Activated CD4-positive, alpha-beta T cell treated with anti-CD3 and anti-CD28 coated beads for 36 hours (primary cell): ENCODE measurements around the gene FBXO33. TPM values are rescaled to one million over a fixed set of nuclear protein-coding genes. Genes with fewer than 3 reads are reported as not detected.

ENCODE experiments used
- ATAC-seq: fragments of 200-7000 bp; cut with Tn5 transposase; one replicate; pipeline ENCODE4 v1.10.0; 2021; ENCODE audit warnings: mild to moderate bottlenecking, moderate library complexity
- CTCF ChIA-PET: fragments of 350-600 bp; sonication (Branson Sonifier 250); formaldehyde crosslinking; loops from one replicate; lab custom pipeline; 2021; ENCODE audit warnings: antibody characterized with exemption; lab: Charles Lee
- POLR2A ChIA-PET: fragments of 350-600 bp; sonication (Branson Sonifier 250); formaldehyde crosslinking; loops from one replicate; lab custom pipeline; 2021; ENCODE audit warnings: antibody characterized with exemption, inconsistent platforms; lab: Charles Lee
- DNase-seq: peaks from one replicate; pipeline ENCODE4 v3.0.0-alpha.2; 2020
- H3K27ac Mint-ChIP-seq: one replicate; pipeline ENCODE4 v1.8.0; 2021; ENCODE audit warnings: mixed read lengths
- H3K27me3 Mint-ChIP-seq: one replicate; pipeline ENCODE4 v1.8.0; 2021; ENCODE audit warnings: mixed read lengths
- H3K36me3 Mint-ChIP-seq: one replicate; pipeline ENCODE4 v1.8.0; 2021; ENCODE audit warnings: low read depth, mixed read lengths
- H3K4me1 Mint-ChIP-seq: one replicate; pipeline ENCODE4 v1.8.0; 2021; ENCODE audit warnings: mixed read lengths
- H3K4me3 Mint-ChIP-seq: one replicate; pipeline ENCODE4 v1.8.0; 2021; ENCODE audit warnings: mild to moderate bottlenecking, moderate library complexity, mixed read lengths
- H3K9me3 Mint-ChIP-seq: one replicate; pipeline ENCODE4 v1.8.0; 2021; ENCODE audit warnings: low read depth, mixed read lengths
- intact Hi-C, 2 experiments: fragments of 100-400 bp; cut with DNase I in 1 of 2; cut with micrococcal nuclease in 1 of 2; formaldehyde crosslinking; loops; one replicate each; pipeline versions ENCODE4 v1.14.2 to v1.15.1; 2022 to 2024; cut with DNase I, micrococcal nuclease
- total RNA-seq, 2 experiments: library from RNA; stranded (reverse); gene quantifications; one replicate each; pipeline ENCODE4 v1.2.3, GENCODE V29; 2021

The FBXO33 gene
- total RNA-seq, 2 experiments from 2014 or later: 12.5 to 14.0 TPM

- peak overlapping the region; percentile 17 for H3K27ac Mint-ChIP-seq
- CTCF ChIA-PET: interaction anchor here (2.3 kb wide), 1 partner anchor 12 kb away, joined by 14 read pairs; no protein-coding TSS in a partner anchor
- H3K4me1 Mint-ChIP-seq: peaks cover 48% of the 10 kb centered on the region
- H3K36me3 Mint-ChIP-seq: no peaks in the 10 kb centered on the region
- intact Hi-C loops: loop anchor here in 1 of 2 experiments (2.0 kb wide), 1 partner anchor 14 kb away; the partner anchor contains the start of gene FBXO33
- no peak overlapping the region for H3K4me3 Mint-ChIP-seq
- ATAC-seq (peak; percentile 31), DNase-seq (no peak)
- no peaks in the 10 kb centered on the region for H3K9me3 Mint-ChIP-seq
- no peaks in the 10 kb centered on the region for H3K27me3 Mint-ChIP-seq
- POLR2A ChIA-PET: no interaction called here
These were observed 15.0 kb upstream of the FBXO33 start for GRCh38 chr14:39447175-39447661.

- H3K36me3 Mint-ChIP-seq: peaks cover 3% of the 10 kb centered on the region
- H3K27me3 Mint-ChIP-seq: no peaks in the 10 kb centered on the region
- peak overlapping the region; percentile 52 for H3K27ac Mint-ChIP-seq
- H3K4me1 Mint-ChIP-seq: peaks cover 39% of the 10 kb centered on the region
- ATAC-seq (peak; percentile 34), DNase-seq (no peak)
- intact Hi-C loops: loop anchor here in 1 of 2 experiments (2.0 kb wide), 1 partner anchor 13 kb away; the partner anchor contains the start of gene FBXO33
- no peak overlapping the region for H3K4me3 Mint-ChIP-seq
- no peaks in the 10 kb centered on the region for H3K9me3 Mint-ChIP-seq
- POLR2A ChIA-PET: no interaction called here
- CTCF ChIA-PET: interaction anchor here (0.7 to 1.7 kb wide), 2 partner anchors 12 to 356 kb away, joined by 3 to 9 read pairs; no protein-coding TSS in a partner anchor
These were observed 14.0 kb upstream of the FBXO33 start for GRCh38 chr14:39446131-39446744.

- Mint-ChIP-seq H3K4me1 (peaks cover 16% of the 10 kb centered on the region), H3K27ac (no peak overlapping the region), H3K9me3 (no peaks in the 10 kb centered on the region), H3K4me3 (no peak overlapping the region), H3K27me3 (no peaks in the 10 kb centered on the region), H3K36me3 (peaks cover 3% of the 10 kb centered on the region)
- no peak for ATAC-seq
- POLR2A ChIA-PET: interaction anchor here (0.5 to 1.2 kb wide), 2 partner anchors 11 to 221 kb away, joined by 3 to 4 read pairs; no protein-coding TSS in a partner anchor
- intact Hi-C loops: no loop called here
- DNase-seq: no peak
- CTCF ChIA-PET: interaction anchor here (1.5 kb wide), 1 partner anchor 7 kb away, joined by 3 read pairs; no protein-coding TSS in a partner anchor
These were observed 10.1 kb upstream of the FBXO33 start for GRCh38 chr14:39442293-39442692.

GRCh38 chr14:39441805-39442204, 9.6 kb upstream of the FBXO33 start:
- no peaks in the 10 kb centered on the region for H3K27me3 Mint-ChIP-seq
- H3K4me3 Mint-ChIP-seq: no peak overlapping the region
- peaks cover 12% of the 10 kb centered on the region for H3K4me1 Mint-ChIP-seq
- ATAC-seq (no peak), DNase-seq (no peak)
- ChIA-PET POLR2A (interaction anchor here (0.5 to 1.2 kb wide), 2 partner anchors 10 to 220 kb away, joined by 3 to 4 read pairs; no protein-coding TSS in a partner anchor), CTCF (no interaction called here)
- no peaks in the 10 kb centered on the region for H3K9me3 Mint-ChIP-seq
- no peak overlapping the region for H3K27ac Mint-ChIP-seq
- intact Hi-C loops: no loop called here
- peaks cover 3% of the 10 kb centered on the region for H3K36me3 Mint-ChIP-seq

- Mint-ChIP-seq H3K36me3 (peaks cover 3% of the 10 kb centered on the region), H3K9me3 (no peaks in the 10 kb centered on the region), H3K27me3 (no peaks in the 10 kb centered on the region), H3K4me3 (no peak overlapping the region), H3K4me1 (peaks cover 4% of the 10 kb centered on the region), H3K27ac (no peak overlapping the region)
- ATAC-seq (no peak), DNase-seq (no peak)
- ChIA-PET CTCF (interaction anchor here (0.6 kb wide), 1 partner anchor 244 kb away, joined by 4 read pairs; no protein-coding TSS in a partner anchor), POLR2A (no interaction called here)
- intact Hi-C loops: no loop called here
These were observed 8.7 kb upstream of the FBXO33 start for GRCh38 chr14:39440975-39441374.

GRCh38 chr14:39435241-39435640, 3.0 kb upstream of the FBXO33 start:
- ChIA-PET CTCF (interaction anchor here (0.6 to 3.0 kb wide), 5 partner anchors 8 to 335 kb away, joined by 3 to 14 read pairs (median 7); no protein-coding TSS in a partner anchor), POLR2A (no interaction called here)
- H3K4me1 Mint-ChIP-seq: peaks cover 14% of the 10 kb centered on the region
- intact Hi-C loops: no loop called here
- H3K27ac Mint-ChIP-seq: no peak overlapping the region
- H3K4me3 Mint-ChIP-seq: no peak overlapping the region
- H3K27me3 Mint-ChIP-seq: no peaks in the 10 kb centered on the region
- peaks cover 3% of the 10 kb centered on the region for H3K36me3 Mint-ChIP-seq
- ATAC-seq (no peak), DNase-seq (no peak)
- H3K9me3 Mint-ChIP-seq: no peaks in the 10 kb centered on the region

GRCh38 chr14:39434401-39434800, 2.2 kb upstream of the FBXO33 start:
- Mint-ChIP-seq H3K4me1 (peaks cover 22% of the 10 kb centered on the region), H3K9me3 (no peaks in the 10 kb centered on the region), H3K27me3 (no peaks in the 10 kb centered on the region), H3K27ac (no peak overlapping the region), H3K4me3 (no peak overlapping the region), H3K36me3 (peaks cover 3% of the 10 kb centered on the region)
- ATAC-seq (no peak), DNase-seq (no peak)
- intact Hi-C loops: loop anchor here in 1 of 2 experiments (5.0 kb wide), 3 partner anchors 37 to 332 kb away; partner anchors contain the start of gene SEC23A
- POLR2A ChIA-PET: interaction anchor here (0.6 to 1.3 kb wide), 4 partner anchors 51 to 406 kb away, joined by 3 to 6 read pairs (median 4); partner anchors contain the start of gene SEC23A
- CTCF ChIA-PET: interaction anchor here (1.0 to 3.0 kb wide), 6 partner anchors 9 to 205 kb away, joined by 3 to 14 read pairs (median 5); no protein-coding TSS in a partner anchor

- intact Hi-C loops: loop anchor here in 1 of 2 experiments (2.0 to 5.0 kb wide), 6 partner anchors 13 to 331 kb away; partner anchors contain the start of genes PNN and SEC23A
- no peak for ATAC-seq
- Mint-ChIP-seq H3K9me3 (no peaks in the 10 kb centered on the region), H3K4me1 (peaks cover 30% of the 10 kb centered on the region), H3K27me3 (no peaks in the 10 kb centered on the region), H3K36me3 (peaks cover 3% of the 10 kb centered on the region), H3K4me3 (peak overlapping the region; percentile 92), H3K27ac (peak overlapping the region; percentile 96)
- no peak for DNase-seq
- ChIA-PET POLR2A (interaction anchor here (0.8 to 1.3 kb wide), 4 partner anchors 15 to 331 kb away, joined by 3 to 17 read pairs (median 6); partner anchors contain the start of genes PNN and SEC23A), CTCF (interaction anchor here (0.6 to 3.0 kb wide), 5 partner anchors 10 to 338 kb away, joined by 3 to 14 read pairs (median 6); no protein-coding TSS in a partner anchor)
These were observed 1.2 kb upstream of the FBXO33 start for GRCh38 chr14:39433452-39433813.

GRCh38 chr14:39432619-39433451, 602 bp upstream of the FBXO33 start:
- no peaks in the 10 kb centered on the region for H3K9me3 Mint-ChIP-seq
- peaks cover 35% of the 10 kb centered on the region for H3K4me1 Mint-ChIP-seq
- no peaks in the 10 kb centered on the region for H3K27me3 Mint-ChIP-seq
- peak; percentile 54 for ATAC-seq
- H3K4me3 Mint-ChIP-seq: peak overlapping the region; percentile 92
- H3K27ac Mint-ChIP-seq: peak overlapping the region; percentile 96
- intact Hi-C loops: loop anchor here (1.0 to 5.0 kb wide), 12 partner anchors 14 to 331 kb away; partner anchors contain the start of genes PNN (in 2 of the 2), SEC23A (in 2 of the 2), GEMIN2 (in 1 of the 2) and TRAPPC6B (in 1 of the 2)
- ChIA-PET CTCF (interaction anchor here (0.6 to 2.7 kb wide), 7 partner anchors 9 to 338 kb away, joined by 3 to 9 read pairs (median 4); partner anchors contain the start of gene TRAPPC6B), POLR2A (interaction anchor here (0.6 to 2.2 kb wide), 9 partner anchors 16 to 330 kb away, joined by 3 to 18 read pairs (median 5); partner anchors contain the start of genes GEMIN2, PNN, SEC23A and TRAPPC6B)
- H3K36me3 Mint-ChIP-seq: peaks cover 3% of the 10 kb centered on the region
- DNase-seq: peak; percentile 82
